Islet precursor cell (in vitro differentiated cells): ENCODE results near the gene CTCF.

Source experiments
- DNase-seq: peaks from one replicate; pipeline ENCODE4 v3.0.0-alpha.2; 2018

CTCF gene

DNA sequence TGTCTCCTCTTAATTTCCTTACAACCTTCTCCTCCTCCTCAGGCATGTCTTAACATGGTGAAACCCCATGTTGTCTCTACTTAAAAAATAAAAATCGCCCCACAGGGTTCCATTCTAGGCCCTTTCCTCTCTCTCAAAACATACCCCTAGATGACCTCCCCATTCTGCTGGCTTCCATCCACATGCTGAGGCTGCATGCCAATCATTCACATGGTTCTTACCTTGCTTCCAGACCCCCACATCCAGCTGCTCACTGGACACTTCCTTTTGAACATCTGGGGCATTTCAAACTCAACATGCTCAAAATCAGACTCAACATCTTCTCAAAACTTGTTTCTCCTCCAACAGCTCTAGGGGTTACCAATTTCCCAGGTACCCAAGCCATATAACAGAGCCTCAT is 12.4 kb upstream of the CTCF start:
- no peak for DNase-seq

GRCh38 chr16:67551091-67551490 is 11.2 kb upstream of the CTCF start:
- DNase-seq, result no peak

GRCh38 chr16:67551972-67552371 is 10.4 kb upstream of the CTCF start:
- no peak for DNase-seq

- DNase-seq, result no peak
Measured at GRCh38 chr16:67552476-67552875, 9.8 kb upstream of the CTCF start.

DNA sequence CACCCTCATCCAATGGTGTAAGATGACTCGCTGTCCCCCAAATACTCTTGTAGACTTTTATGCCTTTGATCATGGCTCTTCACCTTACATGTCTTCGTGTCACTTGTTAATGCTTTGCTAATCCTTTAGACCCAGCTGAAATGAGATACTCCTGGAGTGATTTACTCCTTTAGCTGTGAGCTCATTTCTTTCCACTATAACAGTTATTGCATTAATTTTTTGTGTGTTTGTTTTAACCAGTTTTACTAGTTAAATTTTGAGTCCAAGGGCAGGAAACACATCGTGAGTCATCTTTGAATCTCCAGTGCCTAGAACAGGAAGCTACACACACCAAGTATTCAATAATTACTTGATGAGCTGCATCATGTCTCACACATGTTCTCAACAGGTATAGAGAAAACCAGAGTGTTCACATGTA is 6.5 kb upstream of the CTCF start:
- no peak for DNase-seq

DNA sequence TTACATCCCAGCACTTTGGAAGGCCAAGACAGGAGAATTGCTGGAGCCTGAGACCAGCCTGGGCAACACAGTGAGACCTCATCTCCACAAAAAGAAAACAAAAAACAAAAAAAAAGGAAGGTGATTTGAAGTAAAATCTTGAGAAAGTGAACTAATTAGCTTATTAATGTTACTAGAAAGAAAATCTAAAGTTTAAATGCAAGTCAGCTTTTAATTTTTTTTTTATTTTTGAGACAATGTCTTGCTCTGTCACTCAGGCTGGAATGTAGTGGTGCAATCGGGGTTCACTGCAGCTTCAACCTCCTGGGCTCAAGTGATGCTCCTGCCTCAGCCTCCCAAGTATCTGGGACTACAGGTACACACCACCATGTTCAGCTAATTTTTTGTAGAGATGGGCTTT is 3.5 kb upstream of the CTCF start:
- no peak for DNase-seq

GRCh38 chr16:67560827-67561342 is 1.4 kb upstream of the CTCF start:
- DNase-seq, result no peak

- DNase-seq, result no peak
Measured at GRCh38 chr16:67561501-67561823, 864 bp upstream of the CTCF start.

DNA sequence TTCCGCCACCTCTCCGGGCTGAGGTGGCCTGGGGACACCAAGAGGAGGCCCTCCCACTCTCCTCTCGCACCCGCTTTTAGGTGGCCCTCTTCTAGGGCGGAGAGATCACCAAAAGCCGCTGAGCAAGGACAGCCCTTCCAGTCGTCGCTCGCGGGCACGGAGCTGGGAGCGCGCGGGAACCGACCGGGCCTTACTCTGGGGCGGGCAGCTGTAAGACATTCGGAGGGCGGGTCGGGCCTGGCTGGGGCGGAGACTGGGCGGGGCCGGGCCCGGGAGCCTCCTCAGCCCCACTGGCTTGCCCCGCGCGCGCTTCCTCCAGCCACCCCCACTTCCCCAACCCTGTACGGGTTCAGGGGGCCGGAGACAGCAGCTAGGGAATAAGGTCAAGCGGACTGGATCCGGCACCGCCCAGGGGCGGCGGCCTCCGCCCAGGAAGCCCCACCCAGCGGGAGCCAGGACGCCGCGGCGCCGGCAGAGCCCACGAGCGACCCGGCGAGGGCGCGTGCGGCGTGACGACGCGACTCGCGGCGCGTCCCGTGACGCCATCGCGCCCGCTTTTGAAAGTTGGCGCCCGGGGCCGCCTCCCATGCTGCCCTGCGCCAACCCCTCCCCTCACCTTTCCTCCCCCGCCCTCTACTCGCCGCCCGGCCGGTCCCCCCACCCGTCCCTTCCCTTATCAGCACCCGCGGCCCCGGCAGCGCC is 351 bp upstream of the CTCF start:
- peak; percentile 98 for DNase-seq

DNA sequence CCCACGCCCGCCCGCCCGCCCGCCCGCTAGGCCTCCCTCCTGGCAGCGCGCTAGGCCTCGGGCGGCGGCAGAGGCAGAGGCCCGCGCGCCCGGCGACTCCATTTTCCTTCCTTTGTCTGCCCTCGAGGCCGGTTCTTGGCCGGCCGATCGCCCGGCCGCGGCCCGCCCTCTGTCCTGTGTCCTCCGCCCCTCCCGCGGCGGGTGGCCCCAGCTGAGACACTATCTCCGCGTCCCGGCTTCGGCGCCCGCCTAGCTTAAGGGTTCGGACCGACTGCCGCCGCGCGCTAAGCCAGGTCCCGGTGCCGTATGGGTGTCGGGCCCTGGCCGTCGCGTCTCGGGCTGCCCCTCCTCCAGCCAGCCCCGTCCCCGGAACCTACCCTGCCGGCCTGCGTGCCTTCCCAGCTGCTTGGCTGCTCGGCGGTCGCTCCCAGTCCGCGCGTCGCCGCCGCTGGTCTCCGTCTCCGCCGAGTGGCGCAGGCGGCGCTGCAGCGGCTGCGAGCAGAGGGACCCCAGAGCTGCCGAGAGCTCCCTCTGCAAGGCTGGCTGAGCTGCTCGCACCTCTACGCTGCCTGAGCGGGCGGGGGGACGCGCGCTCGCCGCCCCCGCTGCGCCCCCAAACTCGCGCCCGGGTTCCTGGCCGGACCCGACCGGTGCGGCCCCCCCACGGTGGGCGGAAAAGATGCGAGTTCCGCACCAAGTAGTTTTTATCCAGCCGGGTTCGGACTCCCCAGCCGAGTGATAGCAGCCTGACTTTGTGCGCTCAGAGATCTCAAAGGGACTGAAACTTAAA is 787 bp downstream of the CTCF start:
- DNase-seq, result peak; percentile 83

DNA sequence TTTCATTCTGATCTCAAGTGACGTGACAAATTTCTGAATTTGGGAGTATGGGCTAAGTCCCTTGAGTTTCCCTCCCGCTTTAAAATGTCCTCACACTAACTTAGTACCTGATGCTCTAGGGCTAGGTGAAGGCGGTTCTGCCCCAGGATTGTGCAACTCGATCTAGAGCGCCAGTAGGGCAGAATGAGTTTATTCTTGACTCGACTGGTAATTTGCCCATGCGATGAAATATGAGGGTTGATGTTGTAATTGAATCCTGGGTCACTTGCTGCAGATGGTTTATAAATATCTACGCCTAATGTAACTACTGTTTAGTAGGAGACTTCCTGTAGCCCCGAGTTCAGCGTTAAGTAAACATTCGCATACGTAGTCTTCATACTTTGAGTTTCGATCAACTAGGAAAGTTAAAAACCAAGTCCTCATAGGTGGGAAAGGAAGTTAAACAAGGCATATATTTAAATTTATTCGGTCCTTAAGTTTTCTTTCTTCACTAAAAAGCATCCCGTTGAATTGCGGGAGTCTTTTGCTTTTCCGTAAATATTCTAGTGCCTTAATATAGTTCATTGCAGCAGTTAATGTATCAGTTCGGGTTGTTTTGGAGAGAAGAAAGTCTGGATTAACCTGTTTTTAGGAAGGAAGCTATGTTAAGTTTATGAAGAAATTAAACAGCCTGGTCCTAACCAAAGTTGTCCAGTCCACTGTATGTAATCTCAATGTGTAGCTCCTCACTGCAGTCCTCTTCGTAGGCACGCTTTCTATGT is 1.6 kb downstream of the CTCF start:
- no peak for DNase-seq

DNA sequence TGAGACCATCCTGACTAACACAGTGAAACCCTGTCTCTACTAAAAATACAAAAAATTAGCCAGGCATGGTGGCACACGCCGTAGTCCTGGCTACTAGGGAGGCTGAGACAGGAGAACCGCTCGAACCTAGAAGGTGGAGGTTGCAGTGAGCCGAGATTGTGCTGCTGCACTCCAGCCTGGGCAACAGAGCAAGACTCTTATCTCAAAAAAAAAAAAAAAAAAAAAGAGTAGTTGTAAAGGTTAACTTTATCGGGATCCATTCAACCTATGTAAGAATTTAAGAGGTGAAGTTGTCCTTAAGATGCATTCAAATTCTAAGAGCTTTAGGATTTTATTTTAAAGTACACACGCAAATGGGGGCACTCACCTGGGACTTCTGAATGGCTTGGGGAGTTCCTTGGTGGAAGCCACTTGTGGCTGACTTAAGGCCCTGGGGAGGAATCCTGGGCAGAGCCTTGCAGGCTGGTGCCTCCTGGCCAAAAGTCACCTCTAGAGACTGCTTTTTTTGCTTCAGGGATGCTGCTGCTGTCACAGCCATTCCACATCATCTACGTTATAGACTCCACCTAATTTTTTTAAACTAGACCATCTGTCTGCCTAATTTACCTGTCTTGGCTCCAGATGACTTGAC is 3.3 kb downstream of the CTCF start:
- no peak for DNase-seq

DNA sequence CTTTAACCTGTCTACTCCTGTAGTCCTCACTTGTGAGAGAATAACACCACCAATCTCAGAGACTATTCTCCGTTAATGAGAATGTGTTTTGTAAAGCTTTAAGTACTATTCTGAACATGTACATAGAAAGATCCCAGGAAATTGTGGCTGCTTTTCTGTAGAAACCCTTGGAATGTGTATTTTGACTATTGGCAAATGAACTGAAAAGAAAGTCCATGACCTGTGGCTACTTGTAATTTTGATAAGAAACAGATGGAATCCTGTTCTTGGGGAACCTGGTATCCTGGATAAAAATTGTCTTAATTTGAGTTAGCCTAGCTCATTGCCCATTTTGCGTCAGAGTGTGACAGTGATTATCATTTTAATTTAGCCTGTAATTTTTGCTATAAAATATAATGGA is 9.1 kb downstream of the CTCF start:
- DNase-seq, result no peak

DNA sequence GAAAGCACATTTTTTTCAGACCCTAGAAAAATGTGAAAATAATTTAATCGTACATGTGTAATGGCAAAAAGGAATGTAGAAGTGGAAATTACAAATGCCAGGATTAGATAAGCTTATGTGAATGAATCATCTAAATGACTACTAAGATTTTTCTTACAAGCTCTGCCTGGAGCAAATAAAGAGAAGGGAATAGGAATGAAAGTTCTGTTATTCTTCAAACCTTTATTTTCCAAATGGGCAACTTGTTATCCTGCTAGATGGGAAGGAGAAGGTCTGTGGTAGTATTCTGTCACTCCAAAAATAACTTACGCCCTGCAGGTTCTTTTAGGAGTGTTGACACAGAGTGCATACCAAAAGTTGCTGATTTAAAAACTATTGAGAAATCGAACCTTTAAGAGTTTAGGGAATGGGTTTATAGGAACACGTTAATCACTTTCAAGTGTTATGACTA is 9.7 kb downstream of the CTCF start:
- no peak for DNase-seq

DNA sequence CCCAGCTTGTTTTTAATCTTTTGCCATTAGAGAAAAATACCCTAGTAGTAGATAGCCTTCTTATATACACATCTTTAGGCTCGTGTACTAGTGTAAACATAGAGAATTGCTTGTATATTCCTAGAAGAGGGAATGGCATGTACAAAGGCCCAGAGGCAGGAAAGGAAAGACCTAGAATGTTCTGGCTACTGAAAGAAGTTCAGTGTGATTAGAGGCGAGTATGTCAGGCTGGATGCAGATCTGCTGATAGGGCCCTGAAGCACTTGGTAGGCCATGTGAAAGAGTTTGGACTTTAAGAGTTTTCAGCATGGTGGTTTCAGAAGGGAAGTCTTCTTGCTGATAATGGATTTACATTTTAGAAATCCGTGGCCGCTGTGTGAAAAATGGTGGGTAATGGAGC is 17.4 kb downstream of the CTCF start:
- DNase-seq, result no peak

DNA sequence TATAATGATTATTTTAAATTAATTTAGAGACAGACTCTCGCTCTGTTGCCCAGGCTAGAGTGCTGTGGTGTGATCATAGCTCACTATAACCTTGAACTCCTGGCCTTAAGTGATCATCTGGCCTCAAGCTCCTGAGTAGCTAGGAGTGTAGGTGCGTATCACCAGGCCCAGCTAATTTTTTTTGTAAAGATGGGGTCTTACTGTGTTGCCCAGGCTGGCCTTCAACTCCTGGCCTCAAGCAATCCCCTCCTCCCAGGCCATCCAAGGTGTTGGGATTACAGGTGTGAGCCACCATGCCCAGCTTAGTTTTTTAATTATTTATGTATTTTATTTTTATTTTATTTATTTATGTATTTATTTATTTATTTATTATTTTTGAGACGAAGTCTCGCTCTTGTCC is 17.9 kb downstream of the CTCF start:
- no peak for DNase-seq

DNA sequence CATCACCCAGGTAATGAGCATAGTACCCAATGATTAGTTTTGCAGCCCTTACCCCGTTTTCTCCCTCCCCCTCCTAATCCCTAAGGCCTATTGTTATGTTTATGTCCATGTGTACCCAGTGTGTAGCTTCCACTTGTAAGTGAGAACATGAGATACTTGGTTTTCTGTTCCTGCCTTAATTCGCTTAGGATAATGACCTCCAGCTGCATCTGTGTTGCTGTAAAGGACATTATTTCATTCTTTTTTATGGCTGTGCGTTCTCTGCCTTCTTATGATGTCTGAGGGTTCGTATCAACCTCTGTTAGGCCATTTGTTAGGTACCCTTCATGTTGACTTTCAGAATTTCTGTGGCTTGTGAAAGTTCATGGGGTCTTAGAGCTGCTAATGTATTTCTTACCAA is 31.0 kb downstream of the CTCF start:
- no peak for DNase-seq

GRCh38 chr16:67593701-67594100 is 31.4 kb downstream of the CTCF start:
- DNase-seq, result no peak

DNA sequence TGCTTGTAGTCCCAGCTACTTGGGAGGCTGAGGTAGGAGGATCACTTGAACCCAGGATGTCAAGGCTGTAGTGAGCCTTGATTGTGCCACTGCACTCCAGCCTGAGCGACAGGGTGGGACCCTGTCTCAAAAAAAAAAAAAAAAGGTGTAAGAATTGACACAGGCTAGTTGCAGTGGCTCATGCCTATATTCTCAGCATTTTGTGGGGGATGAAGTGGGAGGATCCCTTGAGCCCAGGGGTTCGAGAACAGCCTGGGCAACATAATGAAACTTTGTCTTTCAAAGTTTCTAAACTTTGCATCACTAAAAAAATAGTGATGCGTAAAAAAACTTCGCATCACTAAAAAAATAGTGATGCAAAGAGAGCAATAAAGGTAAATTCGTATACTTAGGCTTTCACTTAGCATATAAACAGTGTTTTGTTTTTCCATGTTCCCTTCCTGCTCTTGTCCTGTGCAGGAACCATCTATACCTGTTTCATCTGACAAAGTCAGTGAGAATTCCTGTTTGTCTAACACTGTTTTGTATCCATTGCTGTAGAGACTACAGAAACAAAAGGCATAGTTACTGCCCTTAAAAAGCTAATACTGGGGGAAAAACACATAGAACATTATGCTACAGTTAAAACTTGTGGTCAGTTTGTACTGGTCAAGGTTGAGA is 32.1 kb downstream of the CTCF start:
- no peak for DNase-seq

GRCh38 chr16:67594956-67595355 is 32.6 kb downstream of the CTCF start:
- no peak for DNase-seq

- no peak for DNase-seq
Measured at GRCh38 chr16:67598527-67598926, 36.2 kb downstream of the CTCF start.

DNA sequence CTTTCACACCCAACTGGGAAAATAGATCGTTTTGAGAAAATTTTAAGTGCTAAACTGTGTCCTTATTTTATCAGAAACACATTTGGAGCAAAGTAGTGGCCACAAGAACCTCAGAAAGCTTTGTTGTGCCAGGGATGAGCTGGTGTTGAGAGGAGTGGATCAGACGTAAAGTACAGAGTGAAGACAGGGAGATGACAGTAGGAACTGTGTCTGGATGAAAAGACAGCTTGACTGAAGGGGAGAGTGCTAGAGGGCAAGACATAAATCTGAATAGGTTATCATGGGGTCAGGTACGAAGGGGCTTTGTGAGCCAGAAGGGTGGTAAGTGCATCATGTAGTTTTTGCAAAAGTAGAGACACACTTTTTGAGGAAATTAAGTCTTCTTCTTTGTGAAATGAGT is 43.3 kb downstream of the CTCF start:
- no peak for DNase-seq

DNA sequence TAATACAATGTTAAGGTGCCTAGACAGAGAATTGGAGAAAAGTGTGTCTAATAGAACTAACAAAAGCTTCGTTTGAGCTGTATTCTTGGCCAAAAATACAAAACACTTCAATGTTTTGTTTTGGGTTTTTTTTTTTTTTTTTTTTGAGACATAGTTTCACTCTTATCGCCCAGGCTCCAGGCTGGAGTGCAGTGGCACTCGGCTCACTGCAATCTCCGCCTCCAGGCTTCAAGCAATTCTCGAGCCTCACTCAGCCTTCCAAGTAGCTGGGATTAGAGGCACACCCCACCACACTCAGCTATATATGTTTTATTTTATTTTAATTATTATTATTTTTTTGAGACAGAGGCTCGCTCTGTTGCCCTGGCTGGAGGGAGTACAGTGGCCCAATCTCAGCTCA is 44.3 kb downstream of the CTCF start:
- no peak for DNase-seq
